H9 (cell line): ENCODE data around the gene PBX1. TPM values are rescaled to one million over a fixed set of nuclear protein-coding genes. Genes with fewer than 3 reads are reported as not detected.

Experiments used
- DNase-seq: peaks from one replicate; pipeline ENCODE4 v3.0.0-alpha.2; 2017
- H2AFZ ChIP-seq: one replicate; pipeline ENCODE4 v1.6.1; 2013; ENCODE audit warnings: mild to moderate bottlenecking, low read length, control low read depth, moderate library complexity
- H2AK5ac ChIP-seq: 2 replicates; pipeline ENCODE4 v1.6.1; 2013; ENCODE audit warnings: low read length, control low read depth, mixed read lengths; ENCODE audit not compliant: insufficient read length
- H2BK120ac ChIP-seq: one replicate; pipeline ENCODE4 v1.6.1; 2013; ENCODE audit warnings: low read depth, mild to moderate bottlenecking, low read length, control low read depth, inconsistent platforms; ENCODE audit not compliant: poor library complexity, severe bottlenecking
- H2BK12ac ChIP-seq: 2 replicates; pipeline ENCODE4 v1.6.1; 2013; ENCODE audit warnings: low read length, control low read depth, mixed read lengths, low read depth; ENCODE audit not compliant: insufficient read length
- H2BK15ac ChIP-seq: 2 replicates; pipeline ENCODE4 v1.6.1; 2013; ENCODE audit warnings: low read depth, low read length, control low read depth
- H2BK20ac ChIP-seq: one replicate; pipeline ENCODE4 v1.6.1; 2013; ENCODE audit warnings: low read depth, mild to moderate bottlenecking, low read length, control low read depth, inconsistent platforms; ENCODE audit not compliant: poor library complexity, severe bottlenecking
- H2BK5ac ChIP-seq: 2 replicates; pipeline ENCODE4 v1.6.1; 2013; ENCODE audit warnings: low read length, control low read depth, mixed read lengths; ENCODE audit not compliant: insufficient read length
- H3K14ac ChIP-seq: 2 replicates; pipeline ENCODE4 v1.6.1; 2013; ENCODE audit warnings: low read length, control low read depth; ENCODE audit not compliant: insufficient read depth
- H3K18ac ChIP-seq: 2 replicates; pipeline ENCODE4 v1.6.1; 2013; ENCODE audit warnings: low read depth, mild to moderate bottlenecking, mixed read lengths, low read length, control low read depth; ENCODE audit not compliant: insufficient read length
- H3K23ac ChIP-seq: 2 replicates; pipeline ENCODE4 v1.6.1; 2013; ENCODE audit warnings: low read length, control low read depth, mixed read lengths, low read depth; ENCODE audit not compliant: insufficient read length
- H3K23me2 ChIP-seq: 2 replicates; pipeline ENCODE4 v1.6.1; 2013; ENCODE audit warnings: low read depth, mild to moderate bottlenecking, mixed read lengths, low read length, control low read depth; ENCODE audit not compliant: insufficient read length, poor library complexity, severe bottlenecking
- H3K27ac ChIP-seq: 2 replicates; pipeline ENCODE4 v1.5.1; 2013; ENCODE audit warnings: low read length, control low read depth, mixed read lengths, low read depth; ENCODE audit not compliant: insufficient read length
- H3K27me3 ChIP-seq: 2 replicates; pipeline ENCODE4 v1.6.1; 2013; ENCODE audit warnings: low read length, control low read depth, inconsistent platforms; ENCODE audit not compliant: insufficient read depth
- H3K4ac ChIP-seq: 2 replicates; pipeline ENCODE4 v1.6.1; 2013; ENCODE audit warnings: low read depth, mild to moderate bottlenecking, control low read depth, inconsistent platforms, low read length, moderate library complexity
- H3K4me1 ChIP-seq: 2 replicates; pipeline ENCODE4 v1.6.1; 2013; ENCODE audit warnings: low read length, control low read depth, inconsistent platforms; ENCODE audit not compliant: insufficient read depth
- H3K4me2 ChIP-seq: 2 replicates; pipeline ENCODE4 v1.6.1; 2013; ENCODE audit warnings: low read length, control low read depth, mixed read lengths; ENCODE audit not compliant: insufficient read length, insufficient read depth
- H3K56ac ChIP-seq: 2 replicates; pipeline ENCODE4 v1.6.1; 2013; ENCODE audit warnings: low read depth, mild to moderate bottlenecking, mixed read lengths, low read length, control low read depth; ENCODE audit not compliant: insufficient read length
- H3K79me1 ChIP-seq: 2 replicates; pipeline ENCODE4 v1.6.1; 2013; ENCODE audit warnings: low read depth, mild to moderate bottlenecking, moderate library complexity, low read length, control low read depth, inconsistent platforms; ENCODE audit not compliant: insufficient read depth, poor library complexity, severe bottlenecking
- H3K79me2 ChIP-seq: 2 replicates; pipeline ENCODE4 v1.6.1; 2013; ENCODE audit warnings: low read length, control low read depth, inconsistent platforms; ENCODE audit not compliant: insufficient read depth
- H3K9ac ChIP-seq: 2 replicates; pipeline ENCODE4 v1.6.1; 2013; ENCODE audit warnings: low read length, control low read depth, mixed read lengths; ENCODE audit not compliant: insufficient read length; ENCODE audit errors: extremely low read depth
- H3K9me3 ChIP-seq: one replicate; pipeline ENCODE4 v1.6.1; 2013; ENCODE audit warnings: low read depth, low read length, inconsistent platforms; ENCODE audit not compliant: control insufficient read depth
- H3T11ph ChIP-seq: one replicate; pipeline ENCODE4 v1.6.1; 2013; ENCODE audit warnings: mild to moderate bottlenecking, low read length, control low read depth, inconsistent platforms
- H4K20me1 ChIP-seq: one replicate; pipeline ENCODE4 v1.6.1; 2013; ENCODE audit not compliant: control insufficient read depth, insufficient read length, insufficient read depth
- H4K5ac ChIP-seq: 2 replicates; pipeline ENCODE4 v1.6.1; 2013; ENCODE audit warnings: low read depth, mild to moderate bottlenecking, mixed read lengths, low read length, control low read depth; ENCODE audit not compliant: insufficient read length
- H4K8ac ChIP-seq: replicated peaks from 2 replicates; pipeline ENCODE4 v1.6.1; 2013; ENCODE audit warnings: low read length, control low read depth, mixed read lengths, low read depth; ENCODE audit not compliant: insufficient read length
- H4K91ac ChIP-seq: 2 replicates; pipeline ENCODE4 v1.6.1; 2013; ENCODE audit warnings: low read depth, mild to moderate bottlenecking, moderate library complexity, mixed read lengths, low read length, control low read depth; ENCODE audit not compliant: insufficient read length
- H3K27ac Mint-ChIP-seq, 3 experiments: 2 replicates in 2 of 3; 3 replicates in 1 of 3; pipeline ENCODE4 v1.8.0; 2020 to 2021; ENCODE audit warnings: mixed read lengths in 3 of 3, mild to moderate bottlenecking in 1 of 3, moderate library complexity in 1 of 3
- H3K27me3 Mint-ChIP-seq: 2 replicates; pipeline ENCODE4 v1.8.0; 2021; ENCODE audit warnings: low read depth, mild to moderate bottlenecking, moderate library complexity, mixed read lengths
- H3K36me3 Mint-ChIP-seq, 3 experiments: 2 replicates in 2 of 3; 3 replicates in 1 of 3; pipeline ENCODE4 v1.8.0; 2020 to 2021; ENCODE audit warnings: low read depth in 3 of 3, mixed read lengths in 3 of 3; ENCODE audit not compliant: insufficient read depth in 1 of 3
- H3K4me1 Mint-ChIP-seq, 2 experiments: 2 replicates each; pipeline ENCODE4 v1.8.0; 2020; ENCODE audit warnings: mixed read lengths in 2 of 2
- H3K4me3 Mint-ChIP-seq, 2 experiments: 2 replicates in 1 of 2; 3 replicates in 1 of 2; pipeline ENCODE4 v1.8.0; 2020 to 2021; ENCODE audit warnings: mild to moderate bottlenecking in 2 of 2, mixed read lengths in 2 of 2, moderate library complexity in 1 of 2
- H3K9me3 Mint-ChIP-seq, 2 experiments: 2 replicates in 1 of 2; 3 replicates in 1 of 2; pipeline ENCODE4 v1.8.0; 2020; ENCODE audit warnings: mild to moderate bottlenecking in 2 of 2, mixed read lengths in 2 of 2, moderate library complexity in 1 of 2
- WGBS: extraction: QIAGEN DNeasy Blood & Tissue Kit; methylation state at CpG from one replicate; pipeline ENCODE4 v1.1.7; 2013; ENCODE audit warnings: missing lambda C conversion rate, low lambda C conversion rate, mixed read lengths; ENCODE audit not compliant: insufficient read length; ENCODE audit errors: extremely low coverage; 5-methylcytosine and 5-hydroxymethylcytosine counted together
- total RNA-seq: library from RNA; stranded (reverse); gene quantifications from 2 replicates; pipeline ENCODE4 v1.2.1, GENCODE V29; 2021
- TF ChIP-seq, protein P1 (sequence below): fragments of 200-600 bp; sonication (generic); conservative IDR thresholded peaks from 3 replicates; pipeline ENCODE4 v1.8.0; 2021; ENCODE audit warnings: antibody characterized with exemption, mild to moderate bottlenecking

PBX1 gene
- total RNA-seq, 1 experiment from 2014 or later: 142 TPM

DNA sequence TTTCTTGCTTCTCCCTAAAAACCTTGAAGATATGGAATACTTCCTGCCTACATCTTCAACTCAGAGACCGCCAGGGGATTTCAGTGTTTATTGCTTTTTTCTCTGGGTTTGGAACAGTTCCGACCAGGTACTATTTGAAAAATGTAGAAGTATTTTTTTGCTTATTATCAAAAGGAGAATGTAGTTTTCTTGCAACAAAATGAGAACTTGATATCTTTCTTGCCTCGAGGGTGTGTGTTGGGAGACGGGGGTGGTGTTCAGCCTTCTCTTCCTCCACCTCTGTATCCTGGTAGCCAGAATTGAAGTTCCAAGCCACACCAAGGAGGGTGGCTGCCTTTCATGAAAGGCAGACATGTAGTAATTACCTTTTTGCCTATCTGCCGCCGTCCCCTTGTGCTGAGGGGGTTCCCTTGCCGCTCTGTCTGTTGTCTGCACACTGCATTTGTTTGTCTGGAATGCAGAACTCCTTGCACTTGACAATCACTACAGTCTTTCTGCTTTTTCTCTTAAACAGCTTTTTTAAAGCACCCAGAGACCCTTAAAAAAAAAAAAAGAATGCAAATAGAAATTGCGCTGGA lies 212.1 kb downstream of the PBX1 start:
- H3K4me1 Mint-ChIP-seq: peaks cover 52 to 63% of the 10 kb centered on the region in 2 experiments
- H4K20me1 ChIP-seq: no peaks in the 10 kb centered on the region
- H2BK15ac ChIP-seq: no peak overlapping the region
- H3K18ac ChIP-seq: peak overlapping the region; percentile 23
- H3K27ac Mint-ChIP-seq: peak overlapping the region; percentile 46 to 78 (median 62)
- H2BK20ac ChIP-seq: no peak overlapping the region
- no peak overlapping the region for H3K23ac ChIP-seq
- H2BK12ac ChIP-seq: no peak overlapping the region
- no peak overlapping the region for H3K4me3 Mint-ChIP-seq
- H3K4ac ChIP-seq: no peak overlapping the region
- no peak overlapping the region for H4K8ac ChIP-seq
- no peak overlapping the region for H2BK120ac ChIP-seq
- H3K9ac ChIP-seq: no peak overlapping the region
- no peaks in the 10 kb centered on the region for H3K27me3 Mint-ChIP-seq
- DNase-seq: no peak
- no peaks in the 10 kb centered on the region; the same call in 1 of the 2 replicates for H3K4me1 ChIP-seq
- H3K9me3 Mint-ChIP-seq: no peaks in the 10 kb centered on the region
- no peaks in the 10 kb centered on the region for H3K9me3 ChIP-seq
- WGBS: no CpG with 5 or more reads among the region's 8 CpGs
- H3T11ph ChIP-seq: no peak overlapping the region
- TF ChIP-seq, protein P1, sequence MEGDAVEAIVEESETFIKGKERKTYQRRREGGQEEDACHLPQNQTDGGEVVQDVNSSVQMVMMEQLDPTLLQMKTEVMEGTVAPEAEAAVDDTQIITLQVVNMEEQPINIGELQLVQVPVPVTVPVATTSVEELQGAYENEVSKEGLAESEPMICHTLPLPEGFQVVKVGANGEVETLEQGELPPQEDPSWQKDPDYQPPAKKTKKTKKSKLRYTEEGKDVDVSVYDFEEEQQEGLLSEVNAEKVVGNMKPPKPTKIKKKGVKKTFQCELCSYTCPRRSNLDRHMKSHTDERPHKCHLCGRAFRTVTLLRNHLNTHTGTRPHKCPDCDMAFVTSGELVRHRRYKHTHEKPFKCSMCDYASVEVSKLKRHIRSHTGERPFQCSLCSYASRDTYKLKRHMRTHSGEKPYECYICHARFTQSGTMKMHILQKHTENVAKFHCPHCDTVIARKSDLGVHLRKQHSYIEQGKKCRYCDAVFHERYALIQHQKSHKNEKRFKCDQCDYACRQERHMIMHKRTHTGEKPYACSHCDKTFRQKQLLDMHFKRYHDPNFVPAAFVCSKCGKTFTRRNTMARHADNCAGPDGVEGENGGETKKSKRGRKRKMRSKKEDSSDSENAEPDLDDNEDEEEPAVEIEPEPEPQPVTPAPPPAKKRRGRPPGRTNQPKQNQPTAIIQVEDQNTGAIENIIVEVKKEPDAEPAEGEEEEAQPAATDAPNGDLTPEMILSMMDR: no peak
- no peaks in the 10 kb centered on the region; the same call in 1 of the 2 replicates for H3K79me2 ChIP-seq
- no peak overlapping the region for H2BK5ac ChIP-seq
- H3K36me3 Mint-ChIP-seq: peaks cover 0 to 3% (median 0%) of the 10 kb centered on the region in 3 experiments; a peak in 3 of 7 replicates
- no peaks in the 10 kb centered on the region for H3K27me3 ChIP-seq
- H3K23me2 ChIP-seq: no peaks in the 10 kb centered on the region
- no peak overlapping the region for H3K56ac ChIP-seq
- no peak overlapping the region for H2AFZ ChIP-seq
- no peak overlapping the region for H3K14ac ChIP-seq
- H3K79me1 ChIP-seq: peaks cover 6% of the 10 kb centered on the region
- no peak overlapping the region for H4K91ac ChIP-seq
- H3K4me2 ChIP-seq: no peak overlapping the region
- H4K5ac ChIP-seq: no peak overlapping the region
- H2AK5ac ChIP-seq: no peak overlapping the region
- no peak overlapping the region for H3K27ac ChIP-seq
